Amygdala (tissue), 56 donors: ENCODE measurements around the gene HES3.
A peak's percentile ranks its signal among the peaks of the same experiment; 100 is the strongest.

Source experiments
- DNase-seq, 56 donors: peaks; one replicate each; lab custom pipeline; 2025; lab: John Stamatoyannopoulos, UW

HES3 gene

GRCh38 chr1:6245086-6245868, 1.3 kb downstream of the HES3 start:
- DNase-seq: peak in 32 of 56 donors; percentile 18 to 76 (median 38)

GRCh38 chr1:6245869-6246496, 2.0 kb downstream of the HES3 start:
- DNase-seq: peak in 8 of 56 donors; percentile 14 to 59 (median 22)

GRCh38 chr1:6246497-6247467, 2.8 kb downstream of the HES3 start:
- DNase-seq: peak in 48 of 56 donors; percentile 8 to 81 (median 49)

GRCh38 chr1:6247651-6248050, 3.7 kb downstream of the HES3 start:
- no peak for DNase-seq

- DNase-seq: no peak
Observed at GRCh38 chr1:6248161-6248776, 4.3 kb downstream of the HES3 start.

- DNase-seq: no peak
Observed at GRCh38 chr1:6248932-6249738, 5.2 kb downstream of the HES3 start.

- no peak for DNase-seq
Observed at GRCh38 chr1:6249739-6250689, 6.0 kb downstream of the HES3 start.

GRCh38 chr1:6251233-6251632, 7.3 kb downstream of the HES3 start:
- no peak for DNase-seq

GRCh38 chr1:6251681-6252373, 7.8 kb downstream of the HES3 start:
- DNase-seq: no peak

- DNase-seq: no peak
Observed at GRCh38 chr1:6252374-6252710, 8.4 kb downstream of the HES3 start.

- DNase-seq: no peak
Observed at GRCh38 chr1:6253380-6253779, 9.4 kb downstream of the HES3 start.

- DNase-seq: no peak
Observed at GRCh38 chr1:6254691-6255090, 10.7 kb downstream of the HES3 start.

GRCh38 chr1:6256645-6257044, 12.7 kb downstream of the HES3 start:
- no peak for DNase-seq

GRCh38 chr1:6257541-6258069, 13.6 kb downstream of the HES3 start:
- no peak for DNase-seq

GRCh38 chr1:6258675-6259074, 14.7 kb downstream of the HES3 start:
- no peak for DNase-seq

GRCh38 chr1:6259491-6260362, 15.7 kb downstream of the HES3 start:
- peak in 23 of 56 donors; percentile 10 to 63 (median 32) for DNase-seq
